MM.1S (cell line): Measurements from ENCODE around the gene CNNM2.

Experiments
- DNase-seq: peaks from one replicate; pipeline ENCODE4 v3.0.0-alpha.2; 2015
- H2AFZ ChIP-seq: fragments of 300-600 bp; sonication (generic); 2 replicates; pipeline ENCODE4 v1.6.0; 2016; ENCODE audit warnings: antibody characterized with exemption, low read length
- H3F3A ChIP-seq: fragments of 300-600 bp; sonication (generic); 2 replicates; pipeline ENCODE4 v1.6.1; 2016; ENCODE audit warnings: mild to moderate bottlenecking, antibody characterized with exemption, low read length, moderate library complexity, mixed read lengths; ENCODE audit not compliant: insufficient read depth
- H3K27ac ChIP-seq: fragments of 300-600 bp; sonication (generic); 2 replicates; pipeline ENCODE4 v1.5.1; 2016; ENCODE audit warnings: mild to moderate bottlenecking, low read length
- H3K27me3 ChIP-seq: fragments of 300-600 bp; sonication (generic); replicated peaks from 2 replicates; pipeline ENCODE4 v1.6.0; 2016; ENCODE audit warnings: low read length; ENCODE audit not compliant: insufficient read depth
- H3K36me3 ChIP-seq: fragments of 300-600 bp; sonication (generic); replicated peaks from 2 replicates; pipeline ENCODE4 v1.6.1; 2016; ENCODE audit warnings: mild to moderate bottlenecking, low read length, mixed read lengths; ENCODE audit not compliant: insufficient read depth
- H3K4me1 ChIP-seq: fragments of 300-600 bp; sonication (generic); 2 replicates; pipeline ENCODE4 v1.6.1; 2016; ENCODE audit warnings: low read length, mixed read lengths
- H3K4me2 ChIP-seq: fragments of 300-600 bp; sonication (generic); 2 replicates; pipeline ENCODE4 v1.6.0; 2016; ENCODE audit warnings: low read depth, low read length
- H3K4me3 ChIP-seq: fragments of 300-600 bp; sonication (generic); 2 replicates; pipeline ENCODE4 v1.5.1; 2016; ENCODE audit warnings: low read length, mixed read lengths
- H3K79me2 ChIP-seq: fragments of 300-600 bp; sonication (generic); 2 replicates; pipeline ENCODE4 v1.6.1; 2016; ENCODE audit warnings: mixed run types, low read length, mixed read lengths
- H3K9ac ChIP-seq: fragments of 300-600 bp; sonication (generic); 2 replicates; pipeline ENCODE4 v1.6.1; 2016; ENCODE audit warnings: low read length, mixed read lengths
- H3K9me2 ChIP-seq: fragments of 300-600 bp; sonication (generic); replicated peaks from 2 replicates; pipeline ENCODE4 v1.6.1; 2016; ENCODE audit warnings: mild to moderate bottlenecking, low read length, mixed read lengths; ENCODE audit not compliant: insufficient read depth
- H3K9me3 ChIP-seq: fragments of 300-600 bp; sonication (generic); replicated peaks from 2 replicates; pipeline ENCODE4 v1.6.1; 2016; ENCODE audit warnings: mild to moderate bottlenecking, low read length, mixed read lengths; ENCODE audit not compliant: insufficient read depth
- H4K20me1 ChIP-seq: fragments of 300-600 bp; sonication (generic); 2 replicates; pipeline ENCODE4 v1.6.1; 2016; ENCODE audit warnings: mild to moderate bottlenecking, low read length, moderate library complexity, mixed read lengths; ENCODE audit not compliant: insufficient read depth
- CTCF ChIP-seq: fragments of 300-600 bp; sonication (generic); IDR thresholded peaks from 2 replicates; pipeline ENCODE4 v1.5.1; 2016; ENCODE audit warnings: antibody characterized with exemption, low read length, mixed read lengths
- EZH2 ChIP-seq: fragments of 300-600 bp; sonication (generic); optimal IDR thresholded peaks from 2 replicates; pipeline ENCODE3; 2017; ENCODE audit warnings: low read depth, mild to moderate bottlenecking, antibody characterized with exemption, low read length, mixed read lengths
- EZH2phosphoT487 ChIP-seq: fragments of 300-600 bp; sonication (generic); IDR thresholded peaks from 2 replicates; pipeline ENCODE4 v1.6.1; 2018; ENCODE audit warnings: antibody characterized with exemption, low read length

CNNM2 gene

GRCh38 chr10:103111918-103112877 lies 194.1 kb downstream of the CNNM2 start:
- DNase-seq: peak; percentile 21
- TF ChIP-seq CTCF (no peak), EZH2 (no peak)
- Histone ChIP-seq H3F3A (peaks cover 25% of the 10 kb centered on the region), H3K4me3 (peak overlapping the region; percentile 14; the same call in 1 of the 2 replicates), H4K20me1 (no peaks in the 10 kb centered on the region), H2AFZ (no peak overlapping the region), H3K4me1 (peaks cover 34% of the 10 kb centered on the region), H3K9me3 (no peaks in the 10 kb centered on the region), H3K4me2 (peak overlapping the region; percentile 51), H3K27me3 (no peaks in the 10 kb centered on the region), H3K27ac (peak overlapping the region; percentile 70; the same call in 1 of the 2 replicates), H3K79me2 (peaks cover 24% of the 10 kb centered on the region), H3K9me2 (no peaks in the 10 kb centered on the region), H3K9ac (peak overlapping the region; percentile 20; the same call in 1 of the 2 replicates), H3K36me3 (no peaks in the 10 kb centered on the region)

DNA sequence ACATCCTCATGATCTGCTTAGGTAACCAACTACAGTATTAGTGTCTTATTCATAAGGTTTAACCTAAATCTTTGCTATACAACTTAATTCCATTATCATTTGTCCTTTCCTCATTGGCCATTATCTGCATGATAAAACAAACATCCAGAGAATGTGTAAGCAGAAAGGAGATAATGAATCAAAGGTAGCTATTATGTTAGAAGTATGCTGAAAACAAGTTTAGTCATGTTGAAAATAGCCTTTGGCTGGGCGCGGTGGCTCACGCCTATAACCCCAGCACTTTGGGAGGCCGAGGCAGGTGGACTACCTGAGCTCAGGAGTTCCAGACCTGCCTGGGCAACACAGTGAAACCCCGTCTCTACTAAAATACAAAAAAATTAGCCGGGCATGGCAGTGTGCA lies 196.8 kb downstream of the CNNM2 start:
- Histone ChIP-seq H3K27ac (no peak overlapping the region), H3K9me2 (no peaks in the 10 kb centered on the region), H3K79me2 (peaks cover 17% of the 10 kb centered on the region), H3K9ac (no peak overlapping the region), H4K20me1 (no peaks in the 10 kb centered on the region), H3K9me3 (no peaks in the 10 kb centered on the region), H2AFZ (no peak overlapping the region), H3K4me1 (peaks cover 34% of the 10 kb centered on the region), H3K4me2 (no peak overlapping the region), H3F3A (peaks cover 25% of the 10 kb centered on the region), H3K27me3 (no peaks in the 10 kb centered on the region), H3K36me3 (no peaks in the 10 kb centered on the region), H3K4me3 (no peak overlapping the region)
- no peak for TF ChIP-seq EZH2phosphoT487
- no peak for TF ChIP-seq CTCF
- no peak for TF ChIP-seq EZH2
- no peak for DNase-seq

DNA sequence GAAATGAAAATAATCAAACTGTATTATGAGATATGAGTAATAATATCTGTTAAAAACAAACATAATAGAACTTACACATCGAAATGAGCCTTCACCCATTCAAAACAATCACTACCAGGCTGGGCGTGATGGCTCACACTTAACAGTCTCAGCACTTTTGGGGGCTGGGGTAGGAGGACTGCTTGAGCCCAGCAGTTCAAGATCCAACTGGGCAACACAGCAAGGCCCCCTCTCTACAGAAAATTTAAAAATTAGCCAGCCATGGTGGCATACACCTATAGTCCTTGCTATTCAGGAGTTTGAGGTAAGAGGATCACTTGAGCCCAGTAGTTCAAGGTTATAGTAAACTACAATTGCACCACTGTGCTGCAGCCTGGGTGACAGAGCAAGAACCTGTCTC lies 199.2 kb downstream of the CNNM2 start:
- H3K4me2 ChIP-seq: no peak overlapping the region
- H4K20me1 ChIP-seq: no peaks in the 10 kb centered on the region
- no peak overlapping the region for H3K27ac ChIP-seq
- no peak for DNase-seq
- no peaks in the 10 kb centered on the region for H3K9me3 ChIP-seq
- no peaks in the 10 kb centered on the region for H3K9me2 ChIP-seq
- H2AFZ ChIP-seq: no peak overlapping the region
- peaks cover 7% of the 10 kb centered on the region for H3F3A ChIP-seq
- no peaks in the 10 kb centered on the region for H3K36me3 ChIP-seq
- H3K4me1 ChIP-seq: peaks cover 16% of the 10 kb centered on the region
- H3K27me3 ChIP-seq: no peaks in the 10 kb centered on the region
- no peak overlapping the region for H3K9ac ChIP-seq
- H3K4me3 ChIP-seq: no peak overlapping the region
- TF ChIP-seq CTCF: no peak
- TF ChIP-seq EZH2phosphoT487: no peak
- no peak for TF ChIP-seq EZH2
- 0 out of 2 replicates have a peak, but pooled peaks cover 10% of the 10 kb centered on the region for H3K79me2 ChIP-seq
